Loucy (cell line): ENCODE measurements around the gene MTG2.

Experiments
- EZH2phosphoT487 ChIP-seq: fragments of 200-600 bp; IDR thresholded peaks from 2 replicates; pipeline ENCODE4 v1.6.1; 2018; ENCODE audit warnings: antibody characterized with exemption, mild to moderate bottlenecking, moderate library complexity, borderline replicate concordance
- TF ChIP-seq, protein P1 (sequence below): fragments of 200-600 bp; sonication (generic); conservative IDR thresholded peaks from 2 replicates; pipeline ENCODE4 v1.5.1; 2014; ENCODE audit warnings: mild to moderate bottlenecking, antibody characterized with exemption, low read length

DNA sequence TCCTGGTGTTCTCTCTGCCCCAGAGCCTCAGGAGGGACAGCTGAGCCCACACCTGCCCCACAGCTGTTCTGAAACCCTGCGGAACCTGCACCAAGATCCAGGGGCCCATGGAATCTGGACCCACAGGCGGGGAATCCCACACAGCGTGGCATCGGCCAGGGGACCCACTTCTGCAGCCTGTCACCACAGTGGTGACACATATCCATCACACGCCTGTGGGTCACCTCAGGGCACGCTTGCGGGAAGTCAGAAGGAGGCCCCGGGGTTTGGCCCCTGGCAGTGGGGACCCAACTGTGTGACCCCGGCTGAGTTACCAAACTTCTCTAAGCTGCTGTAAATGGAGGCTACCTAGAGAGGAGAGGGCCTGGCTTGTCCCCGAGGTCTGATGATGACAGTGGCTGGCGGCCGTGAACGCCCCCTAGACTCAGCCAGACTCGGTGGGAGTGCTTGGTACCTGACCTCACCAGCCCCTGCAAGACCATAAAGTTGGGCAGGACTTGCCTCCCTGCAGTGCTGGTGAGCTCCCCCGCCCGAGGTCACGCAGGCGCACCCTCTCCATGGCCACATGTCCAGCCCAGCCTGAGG lies 39.5 kb downstream of the MTG2 start:
- TF ChIP-seq, protein P1, sequence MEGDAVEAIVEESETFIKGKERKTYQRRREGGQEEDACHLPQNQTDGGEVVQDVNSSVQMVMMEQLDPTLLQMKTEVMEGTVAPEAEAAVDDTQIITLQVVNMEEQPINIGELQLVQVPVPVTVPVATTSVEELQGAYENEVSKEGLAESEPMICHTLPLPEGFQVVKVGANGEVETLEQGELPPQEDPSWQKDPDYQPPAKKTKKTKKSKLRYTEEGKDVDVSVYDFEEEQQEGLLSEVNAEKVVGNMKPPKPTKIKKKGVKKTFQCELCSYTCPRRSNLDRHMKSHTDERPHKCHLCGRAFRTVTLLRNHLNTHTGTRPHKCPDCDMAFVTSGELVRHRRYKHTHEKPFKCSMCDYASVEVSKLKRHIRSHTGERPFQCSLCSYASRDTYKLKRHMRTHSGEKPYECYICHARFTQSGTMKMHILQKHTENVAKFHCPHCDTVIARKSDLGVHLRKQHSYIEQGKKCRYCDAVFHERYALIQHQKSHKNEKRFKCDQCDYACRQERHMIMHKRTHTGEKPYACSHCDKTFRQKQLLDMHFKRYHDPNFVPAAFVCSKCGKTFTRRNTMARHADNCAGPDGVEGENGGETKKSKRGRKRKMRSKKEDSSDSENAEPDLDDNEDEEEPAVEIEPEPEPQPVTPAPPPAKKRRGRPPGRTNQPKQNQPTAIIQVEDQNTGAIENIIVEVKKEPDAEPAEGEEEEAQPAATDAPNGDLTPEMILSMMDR: no peak
- no peak for TF ChIP-seq EZH2phosphoT487
